GM21367 (cell line): ENCODE data around the gene CDC16.

ENCODE experiments used
- ATAC-seq: cut with Tn5 transposase; IDR thresholded peaks from one replicate; pipeline ENCODE4 v1.9.1; 2021; ENCODE audit not compliant: unreplicated experiment

CDC16 gene

DNA sequence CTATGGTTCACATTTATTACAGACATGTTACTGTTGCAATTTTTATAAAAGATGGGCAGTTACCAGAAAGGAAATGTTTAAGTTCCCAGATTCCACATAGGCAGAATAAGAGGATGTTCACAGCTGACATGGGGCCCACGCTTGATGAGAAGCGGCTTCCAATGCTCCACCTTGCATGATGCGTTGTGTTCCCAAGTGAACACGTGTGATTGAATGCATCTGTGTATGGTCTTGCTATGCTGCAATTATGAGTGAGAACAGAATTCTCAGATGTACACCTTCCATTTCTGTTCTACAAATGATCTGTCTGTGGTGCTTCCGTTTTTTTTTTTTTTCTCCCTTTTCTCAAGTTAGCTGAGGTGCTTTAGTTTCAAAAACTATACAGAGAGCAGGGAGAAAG is 62.2 kb downstream of the CDC16 start:
- ATAC-seq, result no peak

DNA sequence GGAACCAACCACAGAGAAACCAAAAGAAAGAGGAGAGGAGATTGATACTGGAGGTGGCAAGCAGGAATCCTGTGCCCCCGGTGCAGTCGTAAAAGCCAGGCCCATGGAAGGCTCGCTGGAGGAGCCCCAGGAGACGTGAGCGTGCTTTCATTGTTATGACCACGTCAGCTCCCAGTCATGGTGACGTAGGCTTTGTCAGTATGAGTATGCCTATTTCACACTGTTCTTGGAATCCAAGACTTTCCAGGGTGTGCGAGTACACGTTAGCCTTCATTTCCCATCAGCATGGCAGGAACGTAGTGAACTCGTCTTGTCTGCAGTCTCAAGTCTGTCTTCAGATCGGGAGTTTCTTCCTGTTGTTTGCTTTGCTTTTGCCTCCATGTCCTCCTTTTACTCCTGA is 64.2 kb downstream of the CDC16 start:
- ATAC-seq, result no peak

DNA sequence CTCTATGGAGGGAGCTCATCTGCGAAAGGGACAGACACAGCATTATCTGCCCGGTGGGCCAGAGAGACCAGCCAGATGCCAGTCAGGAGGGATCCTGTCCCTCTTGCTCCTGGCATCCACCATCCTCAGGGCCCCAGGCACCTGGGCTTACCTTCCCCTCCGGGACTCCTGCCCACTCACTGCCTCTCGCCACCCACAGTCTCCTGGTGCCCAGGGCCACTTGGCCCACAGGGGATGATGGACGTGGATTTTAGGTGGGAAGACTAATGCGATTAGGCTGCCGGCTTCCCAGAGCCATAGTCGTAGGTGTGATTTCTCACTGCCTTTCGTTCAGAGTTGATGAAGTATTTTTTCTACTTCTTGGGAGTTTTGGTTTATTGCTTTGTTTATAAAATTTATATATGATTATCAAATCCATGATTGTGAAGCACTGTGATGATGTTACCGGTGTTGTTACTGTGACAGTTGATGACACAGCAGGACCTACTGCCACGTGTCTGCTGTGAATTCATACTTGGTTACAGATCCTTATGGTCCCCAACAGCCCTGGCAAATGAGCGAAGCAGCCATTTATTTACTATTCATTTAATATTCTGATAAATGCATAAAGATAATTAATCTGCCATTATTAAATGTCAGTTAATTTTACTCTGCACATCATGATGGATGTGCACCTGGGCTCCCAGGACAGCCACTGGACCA is 65.1 kb downstream of the CDC16 start:
- no peak for ATAC-seq

DNA sequence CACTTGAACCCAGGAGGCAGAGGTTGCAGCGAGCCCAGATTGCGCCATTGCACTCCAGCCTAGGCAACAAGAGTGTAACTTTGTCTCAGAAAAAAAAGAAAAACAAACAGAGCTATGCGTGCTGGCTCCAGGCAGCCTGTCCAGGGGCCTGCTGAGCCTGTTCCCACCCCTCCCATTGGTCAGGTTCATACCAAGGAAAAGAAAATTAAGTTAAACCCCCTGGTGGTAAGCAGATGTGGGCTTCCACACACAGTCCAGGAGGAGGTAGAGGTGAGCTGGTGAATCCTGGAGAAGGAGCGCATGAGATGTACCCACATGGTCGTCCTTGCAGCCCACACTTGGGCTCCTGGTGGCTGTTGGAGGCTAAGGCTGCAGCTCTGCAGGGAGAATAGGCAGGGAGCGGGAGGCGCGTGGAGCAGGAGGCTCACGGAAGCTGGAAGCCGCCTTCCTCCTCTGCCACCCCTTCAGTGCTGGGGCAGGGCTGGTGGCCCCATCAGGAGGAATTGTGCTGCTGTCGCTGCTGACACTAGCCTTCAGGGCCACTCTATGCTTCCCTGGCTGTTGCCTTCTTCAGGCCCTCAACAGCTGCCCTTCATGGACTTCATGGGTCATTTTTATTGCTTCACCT is 69.1 kb downstream of the CDC16 start:
- no peak for ATAC-seq

DNA sequence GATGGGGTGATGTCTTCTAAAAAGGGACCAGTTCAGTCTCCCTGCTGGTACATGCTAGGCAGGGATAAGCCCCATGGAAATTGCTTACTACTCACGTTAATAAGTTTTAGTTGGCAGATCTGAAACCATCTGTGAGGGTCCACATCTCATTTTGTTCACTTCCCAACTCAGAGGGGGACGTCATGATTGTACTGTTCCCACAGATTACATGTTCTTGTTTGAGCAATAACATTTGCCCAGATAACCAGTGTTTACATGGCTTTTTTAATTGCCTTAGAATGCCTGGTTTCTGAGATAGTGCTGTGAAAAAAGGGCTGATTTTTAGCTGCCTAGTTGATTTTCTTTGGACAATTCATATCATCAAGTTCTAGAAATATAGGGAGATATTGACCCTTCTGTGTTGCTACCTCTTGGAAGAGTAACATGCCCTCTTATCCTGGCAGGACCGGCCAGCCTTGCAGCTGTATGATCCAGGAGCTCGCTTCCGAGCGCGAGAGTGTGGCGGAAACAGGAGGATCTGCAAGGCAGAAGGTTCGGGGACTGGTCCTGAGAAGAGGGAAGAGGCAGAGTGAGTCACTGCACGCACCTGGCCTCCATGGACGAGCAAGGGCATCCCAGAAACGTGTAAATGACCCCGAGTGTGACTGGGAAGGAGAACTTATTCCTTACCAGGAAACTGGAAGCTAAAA is 69.8 kb downstream of the CDC16 start:
- ATAC-seq, result no peak

DNA sequence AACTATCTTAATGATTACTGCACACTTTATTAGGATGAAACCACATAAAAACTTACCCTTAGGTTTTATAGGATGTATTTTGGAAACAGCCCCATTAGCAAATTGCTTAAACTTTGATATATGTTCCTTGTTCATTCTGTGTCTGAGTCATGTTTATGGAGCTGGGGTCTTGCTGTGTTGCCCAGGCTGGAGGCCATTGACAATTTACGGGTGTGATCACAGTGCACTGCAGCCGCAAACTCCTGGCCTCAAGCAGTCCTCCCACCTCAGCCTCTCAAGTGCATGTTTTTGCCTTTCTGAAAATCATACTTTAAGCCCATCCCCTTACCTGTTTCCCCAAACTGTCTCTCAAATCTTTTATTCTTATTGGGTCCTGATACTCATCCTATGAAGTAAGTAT is 74.4 kb downstream of the CDC16 start:
- ATAC-seq, result no peak

DNA sequence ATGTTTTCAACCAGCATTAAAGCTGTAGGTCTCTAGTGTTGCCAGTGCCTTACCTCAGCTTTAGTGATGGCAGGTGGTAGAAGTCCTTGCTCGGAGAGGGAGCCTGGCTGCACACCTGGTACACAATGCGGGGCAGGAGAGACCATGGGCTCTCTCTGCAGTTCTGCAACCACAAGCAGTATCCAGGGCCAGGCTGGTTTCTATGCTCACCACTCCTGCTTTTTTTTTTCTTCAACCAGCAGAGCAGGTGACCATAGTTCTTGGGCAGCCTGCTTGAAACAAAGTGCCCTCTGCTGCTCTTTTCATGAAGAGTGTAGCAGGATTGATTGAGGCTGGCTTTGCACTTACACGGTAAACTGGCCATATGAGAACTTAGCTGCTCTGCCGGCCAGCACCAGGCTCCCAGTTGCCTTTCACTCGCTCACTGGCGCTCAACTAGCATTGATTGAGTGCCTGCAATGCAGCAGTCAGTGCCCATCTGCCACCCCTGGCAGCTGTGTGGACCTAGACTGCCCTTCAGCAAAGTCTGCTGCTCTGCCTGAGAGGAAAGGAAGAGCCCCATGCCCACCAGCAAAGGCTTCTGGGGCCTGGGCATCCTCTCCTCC is 75.2 kb downstream of the CDC16 start:
- no peak for ATAC-seq

DNA sequence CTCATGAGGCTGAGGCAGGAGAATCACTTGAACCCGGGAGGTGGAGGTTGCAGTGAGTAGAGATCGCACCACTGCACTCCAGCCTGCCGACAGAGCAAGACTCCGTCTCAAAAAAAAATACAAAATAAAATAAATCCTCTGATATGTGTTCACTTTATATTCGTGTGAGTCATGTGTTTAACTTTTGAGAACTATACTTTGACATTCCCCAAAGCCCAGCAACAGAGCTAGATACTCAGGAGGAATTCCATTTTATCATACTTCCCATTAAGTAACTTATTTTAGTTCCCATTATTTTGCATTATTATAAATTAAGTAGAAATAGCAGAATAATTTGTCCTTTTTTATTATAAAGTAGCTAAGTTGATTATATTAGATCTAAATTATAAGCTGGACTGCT is 76.3 kb downstream of the CDC16 start:
- ATAC-seq, result no peak

DNA sequence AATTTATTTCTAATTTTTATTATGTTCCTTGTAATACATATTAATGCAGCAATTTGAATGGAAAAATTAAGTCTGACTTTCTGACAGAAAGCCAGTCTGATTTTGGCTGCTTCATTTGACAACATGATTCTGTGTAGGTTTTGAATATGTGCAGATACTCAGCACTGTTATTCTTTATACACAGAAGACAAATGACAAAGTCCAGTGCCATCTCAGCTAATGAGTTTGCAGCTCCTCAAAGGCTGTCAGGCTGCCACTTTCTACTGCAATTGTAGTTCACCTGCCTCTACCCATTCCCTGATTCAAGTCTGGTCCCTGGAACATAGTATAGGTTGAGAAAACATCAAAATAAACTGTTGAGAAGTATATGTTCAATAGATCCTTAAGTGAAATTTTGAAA is 76.7 kb downstream of the CDC16 start:
- no peak for ATAC-seq

DNA sequence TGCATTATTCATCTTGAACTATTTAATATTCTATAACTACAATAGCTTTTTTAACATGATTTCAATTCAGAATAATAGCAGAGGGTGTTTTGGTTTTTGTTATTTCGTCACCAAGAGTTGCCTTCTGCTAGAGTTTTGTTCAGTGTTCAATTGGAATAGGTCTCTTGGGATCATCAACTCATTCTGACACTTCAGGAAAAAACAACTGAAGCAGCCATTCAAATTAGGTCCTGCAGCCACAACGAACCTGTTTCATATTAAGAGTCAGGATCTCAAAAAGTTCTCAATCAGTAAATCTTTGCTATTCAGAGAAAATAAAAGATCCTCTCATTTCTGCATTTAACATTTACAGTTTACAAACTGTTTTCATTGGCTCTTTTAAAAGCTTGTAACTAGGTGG is 77.2 kb downstream of the CDC16 start:
- ATAC-seq, result no peak

DNA sequence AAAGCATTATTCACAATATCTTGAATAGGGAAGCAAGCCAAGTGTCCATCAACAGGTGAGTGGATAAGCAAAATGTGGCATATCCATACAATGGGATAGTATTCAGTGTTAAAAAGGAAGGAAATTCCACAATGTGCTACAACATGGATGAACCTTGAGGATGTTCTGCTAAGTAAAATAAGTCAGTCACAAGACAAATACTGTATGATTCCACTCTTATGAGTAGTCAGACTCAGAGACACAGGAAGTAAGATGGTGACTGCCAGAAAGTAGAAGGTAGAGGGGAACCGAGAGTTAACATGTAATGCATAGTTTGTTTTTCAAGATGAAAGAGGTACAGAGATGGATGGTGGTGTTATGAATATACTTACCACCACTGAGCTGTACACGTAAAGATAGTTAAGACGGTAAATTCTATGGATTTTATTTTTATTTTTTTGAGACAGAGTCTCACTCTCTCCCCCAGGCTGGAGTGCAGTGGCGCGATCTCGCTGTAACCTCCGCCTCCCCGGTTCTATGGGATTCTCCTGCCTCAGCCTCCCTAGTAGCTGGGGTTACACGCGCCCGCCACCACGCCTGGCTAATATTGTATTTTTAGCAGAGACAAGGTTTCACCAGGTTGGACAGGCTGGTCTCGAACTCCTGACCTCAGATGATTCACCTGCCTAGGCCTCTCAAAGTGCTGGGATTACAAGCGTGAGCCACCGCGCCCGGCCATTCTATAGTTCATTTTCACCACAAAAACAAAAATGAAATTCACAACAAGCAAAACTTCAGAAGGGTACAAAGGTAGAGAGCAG is 78.6 kb downstream of the CDC16 start:
- no peak for ATAC-seq

DNA sequence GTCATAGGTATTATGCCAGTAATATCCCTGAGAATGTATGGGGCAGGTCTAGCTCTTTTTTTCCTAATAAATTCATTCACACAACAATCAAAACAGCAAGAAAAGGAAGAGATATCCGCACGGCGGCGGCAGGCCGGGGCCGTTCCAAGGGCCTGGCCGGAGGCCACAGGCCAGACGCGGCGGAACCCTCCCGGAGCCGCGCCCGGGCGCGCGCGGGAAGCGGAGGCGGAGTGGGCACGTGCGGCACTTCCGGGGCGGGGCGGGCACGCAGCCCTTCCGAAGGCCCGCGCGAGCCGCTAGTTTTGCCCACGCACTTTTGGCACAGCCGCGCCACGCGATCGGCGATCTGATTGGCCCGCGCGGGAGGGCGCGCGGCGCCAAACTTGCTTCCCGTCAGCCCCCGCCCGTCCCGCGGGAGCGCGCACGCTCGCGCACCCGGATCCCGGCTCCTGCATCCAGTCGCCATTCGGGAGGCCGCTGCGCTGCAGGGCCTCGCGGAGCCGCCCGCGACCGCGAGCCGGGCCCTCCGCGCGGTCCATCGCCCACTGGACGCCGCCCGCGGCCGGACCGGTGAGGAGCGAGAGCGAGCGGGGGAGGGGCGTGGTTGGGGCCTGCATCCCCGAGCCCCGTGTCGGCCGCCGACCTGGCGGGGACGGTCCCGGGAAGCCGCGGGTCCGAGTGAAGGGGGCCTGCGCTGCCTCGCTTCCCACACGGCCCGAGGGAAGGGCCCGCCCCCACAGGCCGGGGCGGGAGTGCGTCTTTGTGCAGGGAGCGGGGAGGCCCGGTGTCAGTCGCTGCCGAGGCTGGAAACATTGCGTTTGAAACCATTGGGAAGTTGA is 79.6 kb downstream of the CDC16 start, which contains the start of gene CHAMP1:
TSS of gene CHAMP1 (plus strand) at position 430 of the 839 bp plus-strand sequence. CDS start 9,340 bp downstream, outside the sequence.
- peak; percentile 72 for ATAC-seq

DNA sequence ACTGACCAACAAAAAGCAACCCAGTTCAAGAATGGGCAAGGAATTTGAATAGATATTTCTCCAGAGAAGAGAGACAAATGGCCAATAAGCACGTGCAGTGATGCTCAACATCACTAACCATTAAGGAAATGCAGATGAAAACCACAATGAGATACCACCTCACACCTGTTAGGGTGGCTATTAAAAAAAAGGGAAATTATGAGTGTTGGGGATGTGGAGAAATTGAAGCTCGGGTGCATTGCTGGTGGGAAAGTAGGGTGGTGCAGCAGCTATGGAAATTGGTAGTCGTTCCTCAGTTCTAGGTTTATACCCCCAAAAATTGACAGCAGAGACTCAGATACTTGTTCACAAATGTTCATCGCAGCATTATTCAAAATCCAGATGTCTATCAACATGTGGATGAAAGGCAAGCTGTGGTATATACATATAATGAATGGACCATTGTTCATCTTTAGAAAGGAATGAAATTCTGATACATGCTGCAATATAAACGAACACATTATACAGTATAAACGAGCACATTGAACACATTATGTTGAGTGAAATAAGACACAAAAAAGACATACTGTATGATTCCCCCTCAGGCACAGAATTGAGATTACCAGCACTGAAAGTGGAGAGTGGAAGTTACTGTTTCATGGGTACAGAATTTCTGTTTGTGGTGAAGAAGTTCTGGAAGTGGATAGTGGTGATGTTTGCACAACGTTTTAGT is 80.5 kb downstream of the CDC16 start:
- no peak for ATAC-seq

DNA sequence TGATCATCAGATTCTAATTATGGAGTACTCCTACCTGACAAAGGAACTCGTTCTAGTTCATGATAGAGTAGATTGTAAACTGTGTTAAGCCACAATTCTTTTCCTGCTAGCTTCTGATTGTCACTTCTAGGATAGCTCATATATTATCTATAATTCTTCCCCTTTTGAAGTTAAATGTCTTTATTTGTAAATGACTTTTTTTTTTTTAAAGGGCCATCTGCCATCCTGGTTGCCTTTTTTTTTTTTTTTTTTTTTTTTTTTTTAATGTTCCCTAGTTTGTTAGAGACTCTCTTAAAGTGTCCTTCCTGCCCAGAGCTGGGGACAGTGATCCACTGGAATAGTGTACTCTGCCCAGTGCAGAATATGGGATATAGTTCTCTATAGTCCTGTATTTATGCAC is 83.9 kb downstream of the CDC16 start:
- no peak for ATAC-seq

DNA sequence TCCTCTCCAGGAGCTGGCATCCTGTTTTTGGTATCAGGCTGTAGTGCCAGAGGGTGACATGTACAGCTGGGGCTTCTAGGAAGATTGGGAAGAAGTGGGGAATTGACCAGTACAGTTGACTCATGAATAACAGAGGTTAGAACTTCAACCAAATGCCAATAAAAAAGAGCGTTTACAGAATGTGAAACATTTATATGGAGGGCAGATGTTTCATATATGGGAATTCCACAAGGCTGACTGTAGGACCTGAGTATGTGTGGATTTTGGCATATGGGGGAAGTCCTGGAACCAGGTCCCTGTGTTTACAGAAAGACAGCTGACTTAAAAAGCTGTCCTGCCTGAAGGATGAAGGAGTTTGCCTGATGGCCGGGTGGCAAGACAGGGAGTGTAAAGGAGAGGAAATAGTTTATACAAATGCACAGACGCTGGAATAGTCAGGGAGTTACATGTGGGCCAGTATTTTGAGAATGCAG is 84.8 kb downstream of the CDC16 start:
- ATAC-seq, result no peak

DNA sequence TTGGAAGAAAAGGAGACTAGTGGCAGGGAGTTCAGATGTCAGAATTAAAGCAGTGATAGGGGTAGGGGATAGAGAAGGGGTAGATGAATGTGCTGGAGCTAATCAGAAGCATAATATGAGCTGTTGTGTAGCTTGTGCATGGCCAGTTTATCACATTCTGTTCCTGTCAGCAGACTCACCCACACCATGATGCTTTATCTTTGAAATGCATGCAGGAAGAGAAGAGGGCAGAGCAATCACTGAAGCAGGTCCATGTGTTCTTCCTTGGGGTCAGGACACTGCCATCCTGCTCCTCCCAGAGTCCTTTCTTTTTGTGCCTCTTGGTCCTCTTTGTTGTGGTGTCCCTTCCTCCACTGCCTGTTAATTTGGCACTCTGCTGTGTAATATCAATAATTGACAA is 85.4 kb downstream of the CDC16 start:
- no peak for ATAC-seq

DNA sequence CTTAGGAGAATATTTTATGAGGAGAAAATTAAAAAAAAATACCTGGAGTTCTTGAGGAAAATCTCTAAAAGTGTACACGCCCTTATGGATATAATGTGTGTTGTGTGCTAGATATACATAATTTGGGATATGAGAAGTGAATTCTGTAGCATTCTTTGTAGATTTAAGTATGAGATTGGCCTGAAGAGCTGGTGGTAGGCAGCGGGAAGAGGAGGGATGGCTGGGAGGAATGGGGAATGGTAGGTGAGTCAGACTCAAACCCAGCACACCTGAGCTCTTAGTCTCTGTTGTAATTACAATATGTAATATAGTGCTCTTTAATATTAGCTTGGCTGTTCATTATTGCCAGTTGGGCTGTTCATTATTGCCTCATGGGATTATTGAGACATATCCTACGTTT is 86.6 kb downstream of the CDC16 start:
- ATAC-seq, result no peak
